Smooth muscle cell (in vitro differentiated cells): ENCODE results near the gene MYH7. TPM values are rescaled to one million over a fixed set of nuclear protein-coding genes. Genes with fewer than 3 reads are reported as not detected.

Experiments
- DNase-seq: peaks from one replicate; lab custom pipeline; 2025; ENCODE audit not compliant: unreplicated experiment; lab: John Stamatoyannopoulos, UW
- H2AFZ ChIP-seq: fragments of 200-600 bp; sonication (generic); 2 replicates; pipeline ENCODE4 v1.6.0; 2016; ENCODE audit warnings: antibody characterized with exemption, low read depth, mild to moderate bottlenecking
- H3F3A ChIP-seq: fragments of 200-600 bp; sonication (generic); 2 replicates; pipeline ENCODE4 v1.6.0; 2017; ENCODE audit warnings: antibody characterized with exemption, low read depth
- H3K27ac ChIP-seq: fragments of 200-600 bp; sonication (generic); 2 replicates; pipeline ENCODE4 v1.5.1; 2016; ENCODE audit warnings: low read depth, mild to moderate bottlenecking
- H3K27me3 ChIP-seq: fragments of 200-600 bp; sonication (generic); 2 replicates; pipeline ENCODE4 v1.6.1; 2016; ENCODE audit warnings: low read depth, mild to moderate bottlenecking
- H3K36me3 ChIP-seq: fragments of 200-600 bp; sonication (generic); 2 replicates; pipeline ENCODE4 v1.5.1; 2016; ENCODE audit warnings: low read depth
- H3K4me1 ChIP-seq: fragments of 200-600 bp; sonication (generic); 2 replicates; pipeline ENCODE4 v1.5.1; 2016; ENCODE audit warnings: low read depth
- H3K4me2 ChIP-seq: fragments of 200-600 bp; sonication (generic); 2 replicates; pipeline ENCODE4 v1.6.0; 2016; ENCODE audit warnings: mild to moderate bottlenecking
- H3K4me3 ChIP-seq: fragments of 200-600 bp; sonication (generic); 2 replicates; pipeline ENCODE4 v1.5.1; 2016; ENCODE audit warnings: mild to moderate bottlenecking
- H3K79me2 ChIP-seq: fragments of 200-600 bp; sonication (generic); 2 replicates; pipeline ENCODE4 v1.6.0; 2016; ENCODE audit warnings: low read depth, mild to moderate bottlenecking
- H3K9ac ChIP-seq: fragments of 200-600 bp; sonication (generic); 2 replicates; pipeline ENCODE4 v1.6.0; 2016; ENCODE audit warnings: low read depth
- H3K9me3 ChIP-seq: fragments of 200-600 bp; sonication (generic); replicated peaks from 2 replicates; pipeline ENCODE4 v1.5.1; 2016; ENCODE audit warnings: low read depth
- H4K20me1 ChIP-seq: fragments of 200-600 bp; sonication (generic); 2 replicates; pipeline ENCODE4 v1.6.0; 2016; ENCODE audit warnings: low read depth
- CTCF ChIP-seq: fragments of 200-600 bp; sonication (generic); IDR thresholded peaks from 2 replicates; pipeline ENCODE4 v1.5.1; 2017; ENCODE audit warnings: borderline replicate concordance, mild to moderate bottlenecking, antibody characterized with exemption; ENCODE audit not compliant: insufficient read depth, poor library complexity, severe bottlenecking
- WGBS: methylation state at CpG from one replicate; pipeline ENCODE4 v1.1.7; 2016; ENCODE audit warnings: low lambda C conversion rate; 5-methylcytosine and 5-hydroxymethylcytosine counted together
- polyA plus RNA-seq: library from polyadenylated mRNA; unstranded; fragments of >200 nt; fragmentation: Nextera tagmentation; extraction: Ambion mirVana; gene quantifications from 2 replicates; pipeline ENCODE4 v1.2.1, GENCODE V29; 2016
- total RNA-seq: library from RNA; depleted of rRNA; stranded (reverse); fragments of >200 nt; gene quantifications from 2 replicates; pipeline ENCODE4 v1.2.3, GENCODE V29; 2014

Gene MYH7
- total and polyA plus RNA-seq, 2 experiments from 2014 or later, result not detected

GRCh38 chr14:23366426-23366921 is 69.0 kb downstream of the MYH7 start:
- H3K9me3 ChIP-seq, result no peaks in the 10 kb centered on the region
- peaks cover 38% of the 10 kb centered on the region for H3K4me1 ChIP-seq
- H3K27ac ChIP-seq, result peak overlapping the region; percentile 88
- WGBS, result 7% methylated on average over 12 of the region's 34 CpGs
- H4K20me1 ChIP-seq, result peaks cover 21% of the 10 kb centered on the region
- H3K4me3 ChIP-seq, result peak overlapping the region; percentile 80
- H3K9ac ChIP-seq, result no peak overlapping the region
- H3K36me3 ChIP-seq, result no peaks in the 10 kb centered on the region
- H2AFZ ChIP-seq, result peak overlapping the region; percentile 46
- TF ChIP-seq CTCF, result no peak
- peaks cover 18% of the 10 kb centered on the region for H3F3A ChIP-seq
- DNase-seq, result peak; percentile 82
- peaks cover 41% of the 10 kb centered on the region for H3K79me2 ChIP-seq
- no peaks in the 10 kb centered on the region for H3K27me3 ChIP-seq
- peak overlapping the region; percentile 97 for H3K4me2 ChIP-seq

GRCh38 chr14:23365732-23366425 is 69.6 kb downstream of the MYH7 start:
- Histone ChIP-seq H3K9me3 (no peaks in the 10 kb centered on the region), H3K4me2 (peak overlapping the region; percentile 97), H3K4me1 (peaks cover 43% of the 10 kb centered on the region), H3K36me3 (no peaks in the 10 kb centered on the region), H3F3A (peaks cover 22% of the 10 kb centered on the region), H3K27ac (peak overlapping the region; percentile 88), H3K4me3 (peak overlapping the region; percentile 80), H4K20me1 (peaks cover 27% of the 10 kb centered on the region), H3K27me3 (no peaks in the 10 kb centered on the region), H2AFZ (peak overlapping the region; percentile 46), H3K9ac (peak overlapping the region; percentile 87), H3K79me2 (peaks cover 47% of the 10 kb centered on the region)
- WGBS, result 2% methylated on average over 40 of the region's 51 CpGs
- no peak for TF ChIP-seq CTCF
- peak; percentile 49 for DNase-seq

- peak within 1 kb of the TSS; percentile 80 for H3K4me3 ChIP-seq
- H3K36me3 ChIP-seq, result no peaks in the 10 kb centered on the region
- under 1% methylated on average over 66 of the region's 74 CpGs for WGBS
- peaks cover 43% of the 10 kb centered on the region for H3K4me1 ChIP-seq
- peak within 1 kb of the TSS; percentile 62 for H2AFZ ChIP-seq
- H3K27me3 ChIP-seq, result no peaks in the 10 kb centered on the region
- peaks cover 49% of the 10 kb centered on the region for H3K79me2 ChIP-seq
- peak within 1 kb of the TSS; percentile 97 for H3K4me2 ChIP-seq
- peak; percentile 42 for DNase-seq
- H3K9me3 ChIP-seq, result no peaks in the 10 kb centered on the region
- H3K27ac ChIP-seq, result peak within 1 kb of the TSS; percentile 88
- H4K20me1 ChIP-seq, result peaks cover 34% of the 10 kb centered on the region
- peak within 1 kb of the TSS; percentile 87 for H3K9ac ChIP-seq
- no peak for TF ChIP-seq CTCF
- H3F3A ChIP-seq, result peaks cover 22% of the 10 kb centered on the region
Observed at GRCh38 chr14:23365036-23365731, 70.3 kb downstream of the MYH7 start, which contains the start of gene EFS. Gene EFS (minus strand): TSS chr14:23365172. CDS start chr14:23365025, 147 bp downstream.
